Activated CD4-positive, alpha-beta memory T cell treated with anti-CD3 and anti-CD28 coated beads for 36 hours (primary cell): ENCODE measurements around the gene WDHD1. TPM values are rescaled to one million over a fixed set of nuclear protein-coding genes. Genes with fewer than 3 reads are reported as not detected.

Source experiments
- CTCF ChIA-PET: fragments of 350-600 bp; sonication (Branson Sonifier 250); formaldehyde crosslinking; loops from one replicate; lab custom pipeline; 2021; ENCODE audit warnings: antibody characterized with exemption, inconsistent platforms; lab: Charles Lee
- POLR2A ChIA-PET: fragments of 350-600 bp; sonication (Branson Sonifier 250); formaldehyde crosslinking; loops from one replicate; lab custom pipeline; 2021; ENCODE audit warnings: antibody characterized with exemption; lab: Charles Lee
- DNase-seq: peaks from one replicate; pipeline ENCODE4 v3.0.0-alpha.2; 2020
- H3K27ac Mint-ChIP-seq: one replicate; pipeline ENCODE4 v1.8.0; 2021; ENCODE audit warnings: mixed read lengths
- H3K27me3 Mint-ChIP-seq: one replicate; pipeline ENCODE4 v1.8.0; 2021; ENCODE audit warnings: mixed read lengths
- H3K36me3 Mint-ChIP-seq: one replicate; pipeline ENCODE4 v1.8.0; 2021; ENCODE audit warnings: mixed read lengths
- H3K4me1 Mint-ChIP-seq: one replicate; pipeline ENCODE4 v1.8.0; 2021; ENCODE audit warnings: low read depth, mixed read lengths
- H3K4me3 Mint-ChIP-seq: one replicate; pipeline ENCODE4 v1.8.0; 2021; ENCODE audit warnings: mild to moderate bottlenecking, mixed read lengths
- H3K9me3 Mint-ChIP-seq: one replicate; pipeline ENCODE4 v1.8.0; 2021; ENCODE audit warnings: mixed read lengths
- intact Hi-C: fragments of 100-400 bp; cut with micrococcal nuclease; formaldehyde crosslinking; loops from one replicate; pipeline ENCODE4 v1.15.1; 2023
- total RNA-seq, 2 experiments: library from RNA; stranded (reverse); gene quantifications; one replicate each; pipeline ENCODE4 v1.2.3, GENCODE V29; 2021

WDHD1 gene
- total RNA-seq, 2 experiments from 2014 or later: 62.4 to 63.2 TPM

DNA sequence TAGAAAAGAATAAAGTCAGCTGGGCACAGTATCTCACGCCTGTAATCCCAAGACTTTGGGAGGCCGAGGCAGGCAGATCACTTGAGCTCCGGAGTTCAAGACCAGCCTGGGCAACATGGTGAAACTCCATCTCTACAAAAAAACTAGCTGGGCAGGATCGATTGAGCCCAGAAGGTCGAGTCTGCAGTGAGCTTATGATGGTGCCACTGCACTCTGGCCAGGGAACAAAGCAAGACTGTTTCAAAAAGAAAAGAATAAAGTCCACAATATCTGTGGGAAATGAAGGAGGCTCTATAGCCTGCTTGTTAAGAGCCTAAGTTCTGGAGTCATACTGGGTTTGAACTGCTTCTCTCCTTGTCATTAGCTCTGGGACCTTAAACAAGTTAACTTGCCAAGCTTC is 32.4 kb upstream of the WDHD1 start:
- CTCF ChIA-PET: interaction anchor here (1.2 to 2.0 kb wide), 3 partner anchors 8 to 30 kb away, joined by 4 to 8 read pairs (median 4); partner anchors contain the start of gene MAPK1IP1L
- intact Hi-C loops: no loop called here
- no peak for DNase-seq
- Mint-ChIP-seq H3K4me1 (peaks cover 36% of the 10 kb centered on the region), H3K27ac (no peak overlapping the region), H3K4me3 (no peak overlapping the region), H3K9me3 (no peaks in the 10 kb centered on the region), H3K36me3 (peaks cover 34% of the 10 kb centered on the region), H3K27me3 (no peaks in the 10 kb centered on the region)
- POLR2A ChIA-PET: interaction anchor here (0.5 to 0.8 kb wide), 3 partner anchors 9 to 39 kb away, joined by 3 to 5 read pairs (median 3); partner anchors contain the start of genes SOCS4 and WDHD1

DNA sequence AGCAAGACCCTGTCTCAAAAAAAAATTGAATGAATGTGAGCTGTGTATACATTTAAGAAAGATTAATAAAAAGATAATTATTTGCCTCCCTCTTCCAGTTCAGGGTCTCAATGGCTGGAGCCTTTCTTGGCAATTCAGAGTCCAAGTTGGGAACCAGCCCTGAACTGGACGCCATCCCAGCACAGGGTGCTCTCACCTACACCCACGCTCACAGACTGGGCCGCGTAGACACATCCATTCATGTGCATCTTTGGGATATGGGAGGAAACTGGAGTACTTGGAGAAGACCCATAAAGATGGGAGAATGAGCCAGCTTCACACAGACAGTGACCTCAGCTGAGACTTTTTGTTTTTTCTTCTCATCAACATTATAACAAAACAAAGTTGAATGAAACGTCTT is 31.0 kb upstream of the WDHD1 start:
- DNase-seq: no peak
- peaks cover 39% of the 10 kb centered on the region for H3K36me3 Mint-ChIP-seq
- H3K4me1 Mint-ChIP-seq: peaks cover 44% of the 10 kb centered on the region
- H3K27me3 Mint-ChIP-seq: no peaks in the 10 kb centered on the region
- no peak overlapping the region for H3K4me3 Mint-ChIP-seq
- intact Hi-C loops: no loop called here
- ChIA-PET CTCF (no interaction called here), POLR2A (interaction anchor here (0.6 kb wide), 1 partner anchor 53 kb away, joined by 3 read pairs; no protein-coding TSS in a partner anchor)
- no peak overlapping the region for H3K27ac Mint-ChIP-seq
- no peaks in the 10 kb centered on the region for H3K9me3 Mint-ChIP-seq

DNA sequence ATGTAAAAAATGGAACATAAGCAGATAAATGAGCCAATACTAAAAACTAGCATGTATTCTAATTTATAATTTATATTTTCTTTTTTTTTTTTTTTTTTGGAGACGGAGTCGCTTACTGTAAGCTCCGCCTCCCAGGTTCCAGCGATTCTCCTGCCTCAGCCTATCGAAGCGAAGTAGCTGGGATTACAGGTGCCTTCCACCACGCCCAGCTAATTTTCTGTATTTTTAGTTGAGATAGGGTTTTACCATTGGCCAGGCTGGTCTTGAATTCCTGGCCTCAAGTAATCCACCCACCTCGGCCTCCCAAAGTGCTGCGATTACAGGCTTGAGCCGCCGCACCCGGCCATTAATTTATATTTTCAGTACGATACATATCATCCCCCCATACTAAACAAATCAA is 27.2 kb upstream of the WDHD1 start:
- H3K9me3 Mint-ChIP-seq: no peaks in the 10 kb centered on the region
- H3K4me1 Mint-ChIP-seq: peaks cover 42% of the 10 kb centered on the region
- DNase-seq: no peak
- H3K36me3 Mint-ChIP-seq: peaks cover 29% of the 10 kb centered on the region
- H3K4me3 Mint-ChIP-seq: no peak overlapping the region
- no peaks in the 10 kb centered on the region for H3K27me3 Mint-ChIP-seq
- intact Hi-C loops: loop anchor here (5.0 kb wide), 1 partner anchor 43 kb away; no protein-coding TSS in a partner anchor
- no peak overlapping the region for H3K27ac Mint-ChIP-seq
- CTCF ChIA-PET: interaction anchor here (3.8 kb wide), 1 partner anchor 17 kb away, joined by 21 read pairs; no protein-coding TSS in a partner anchor
- POLR2A ChIA-PET: interaction anchor here (0.6 to 1.3 kb wide), 2 partner anchors 9 to 10 kb away, joined by 3 read pairs; no protein-coding TSS in a partner anchor

DNA sequence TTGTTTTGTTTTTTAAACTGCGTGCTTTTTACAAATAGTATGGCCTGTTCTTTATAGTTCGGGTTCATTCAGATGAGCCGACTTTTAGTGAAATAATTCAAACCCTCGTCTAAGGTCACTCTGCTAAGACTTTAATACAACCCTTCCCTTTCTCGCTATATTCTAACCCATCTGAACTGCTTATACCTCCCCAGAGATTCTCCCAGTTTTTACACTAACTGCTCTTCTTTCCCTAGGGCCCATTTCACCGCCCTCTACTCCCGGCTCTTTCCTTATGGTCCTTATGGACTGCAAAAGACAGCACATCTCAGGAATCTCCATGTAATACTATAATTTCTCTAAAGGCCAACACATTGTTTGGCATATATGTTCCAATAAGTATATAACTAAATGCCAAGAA is 26.6 kb upstream of the WDHD1 start:
- POLR2A ChIA-PET: interaction anchor here (1.3 to 1.4 kb wide), 2 partner anchors 9 to 26 kb away, joined by 3 to 8 read pairs; partner anchors contain the start of genes SOCS4 and WDHD1
- Mint-ChIP-seq H3K9me3 (no peaks in the 10 kb centered on the region), H3K27ac (no peak overlapping the region), H3K4me1 (peaks cover 42% of the 10 kb centered on the region), H3K4me3 (peak overlapping the region; percentile 82), H3K36me3 (peaks cover 29% of the 10 kb centered on the region), H3K27me3 (no peaks in the 10 kb centered on the region)
- intact Hi-C loops: loop anchor here (5.0 kb wide), 1 partner anchor 44 kb away; no protein-coding TSS in a partner anchor
- CTCF ChIA-PET: interaction anchor here (3.4 to 3.8 kb wide), 2 partner anchors 18 to 26 kb away, joined by 21 to 44 read pairs; partner anchors contain the start of genes SOCS4 and WDHD1
- no peak for DNase-seq

DNA sequence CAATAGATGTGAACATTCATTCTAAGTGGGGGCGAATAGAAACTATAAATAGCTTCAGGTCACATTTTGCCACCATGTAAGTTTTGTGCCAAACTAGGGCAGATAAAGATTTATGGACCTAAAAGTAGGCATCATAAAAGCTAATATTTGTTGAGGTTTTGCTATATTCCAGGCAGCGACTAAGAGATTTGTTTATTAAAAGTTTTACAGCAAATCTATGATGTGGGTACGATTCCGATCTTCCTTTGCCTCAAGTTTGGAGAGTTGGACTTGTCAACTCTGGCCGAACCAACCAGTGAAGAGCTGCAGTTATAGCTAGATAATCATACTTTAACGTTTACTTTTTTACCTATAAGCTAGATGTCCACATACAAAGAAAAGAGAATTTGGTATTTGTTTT is 26.1 kb upstream of the WDHD1 start:
- Mint-ChIP-seq H3K27me3 (no peaks in the 10 kb centered on the region), H3K9me3 (no peaks in the 10 kb centered on the region), H3K36me3 (peaks cover 25% of the 10 kb centered on the region), H3K27ac (peak overlapping the region; percentile 94), H3K4me1 (peaks cover 38% of the 10 kb centered on the region), H3K4me3 (peak overlapping the region; percentile 82)
- intact Hi-C loops: loop anchor here (5.0 kb wide), 1 partner anchor 44 kb away; no protein-coding TSS in a partner anchor
- ChIA-PET POLR2A (interaction anchor here (0.9 to 2.7 kb wide), 4 partner anchors 10 to 321 kb away, joined by 3 to 9 read pairs (median 6); partner anchors contain the start of genes DLGAP5, SOCS4 and WDHD1), CTCF (interaction anchor here (1.8 to 3.8 kb wide), 4 partner anchors 15 to 108 kb away, joined by 5 to 44 read pairs (median 18); partner anchors contain the start of genes SOCS4 and WDHD1)
- DNase-seq: no peak

DNA sequence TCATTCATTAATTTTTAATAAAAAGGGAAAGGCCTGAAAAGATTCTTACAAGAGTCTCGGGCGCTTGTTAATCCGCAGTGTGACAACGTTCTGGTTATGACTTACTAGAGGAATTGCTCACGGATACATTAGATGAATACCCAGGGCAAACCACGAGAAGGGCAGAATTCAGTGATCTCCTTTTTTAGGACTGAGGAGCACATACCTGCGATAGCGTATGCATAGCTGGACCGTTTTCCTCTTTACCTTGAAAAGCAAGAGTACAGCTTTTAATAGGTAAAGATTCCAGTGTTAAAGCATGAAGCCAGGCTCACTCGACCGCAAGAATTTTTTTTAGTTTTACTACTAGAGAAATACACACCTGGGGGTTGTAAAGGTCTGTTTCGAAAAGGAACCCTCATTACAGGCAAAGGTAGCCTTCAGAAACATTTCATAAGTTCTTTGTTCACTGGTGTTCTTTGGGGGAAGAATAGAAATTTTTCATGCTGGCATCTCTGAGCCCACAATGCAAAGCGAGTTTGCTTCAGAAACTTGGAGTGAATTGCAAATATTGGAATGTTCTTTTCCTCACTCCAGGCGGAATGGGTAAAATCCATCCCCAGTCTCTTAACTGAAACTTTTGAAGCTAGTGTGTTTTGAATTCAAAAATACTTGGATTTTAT is 25.5 kb upstream of the WDHD1 start:
- H3K27ac Mint-ChIP-seq: peak overlapping the region; percentile 94

DNA sequence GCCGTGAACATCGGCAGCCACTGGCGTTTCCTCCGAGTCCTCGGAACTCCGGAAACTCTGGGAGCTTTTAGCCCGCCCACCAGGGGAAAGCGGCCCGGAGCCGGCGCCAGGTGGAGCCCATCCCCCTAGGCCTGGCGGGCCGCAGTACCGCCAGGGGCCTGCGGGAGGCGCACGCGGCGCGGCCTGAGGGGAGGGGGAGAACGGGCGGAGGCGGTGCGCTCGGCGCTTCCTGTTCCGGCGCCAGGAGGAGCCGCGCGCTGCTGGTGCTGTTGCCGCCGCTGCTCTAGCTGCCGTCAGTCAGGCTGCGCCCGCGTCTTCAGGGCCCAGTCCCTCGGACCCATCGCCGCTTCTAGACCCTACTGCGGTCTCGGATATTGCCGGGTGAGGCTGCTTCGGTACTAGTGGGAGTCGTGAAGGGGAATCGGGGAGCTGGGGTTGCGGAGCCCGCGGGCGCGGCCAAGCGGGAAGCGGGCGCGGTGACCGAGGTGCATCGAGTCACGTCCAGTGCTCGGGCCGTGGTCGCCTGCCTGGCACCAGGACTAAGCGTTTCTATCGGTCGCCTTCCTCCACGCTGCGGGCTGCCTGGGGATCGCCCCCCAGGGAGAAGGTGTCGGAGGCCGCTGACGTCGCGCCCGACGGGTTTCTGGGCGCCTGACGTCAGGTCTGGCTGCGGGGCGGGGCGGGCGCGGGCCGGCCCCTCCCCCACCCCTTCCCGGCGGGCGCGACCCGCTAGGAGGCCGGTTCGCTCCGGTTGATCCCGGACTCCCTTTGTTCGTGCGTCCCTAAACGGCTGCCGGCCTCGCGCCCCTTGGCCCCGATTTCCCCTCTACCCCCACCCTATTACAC is 24.7 kb upstream of the WDHD1 start, which contains the start of gene MAPK1IP1L:
Gene MAPK1IP1L, plus strand, starts transcription at position 225 of the 846 bp plus-strand sequence. CDS start 10,037 bp downstream, outside the sequence.
- POLR2A ChIA-PET: interaction anchor here (0.7 to 2.7 kb wide), 24 partner anchors 8 to 530 kb away, joined by 3 to 48 read pairs (median 4); partner anchors contain the start of genes DLGAP5, SOCS4 and WDHD1
- Mint-ChIP-seq H3K36me3 (peaks cover 23% of the 10 kb centered on the region), H3K27me3 (no peaks in the 10 kb centered on the region), H3K4me1 (peaks cover 36% of the 10 kb centered on the region), H3K4me3 (peak within 1 kb of the TSS; percentile 82), H3K9me3 (no peaks in the 10 kb centered on the region), H3K27ac (peak within 1 kb of the TSS; percentile 94)
- CTCF ChIA-PET: interaction anchor here (0.6 to 3.8 kb wide), 39 partner anchors 8 to 542 kb away, joined by 3 to 44 read pairs (median 5); partner anchors contain the start of genes CGRRF1, SOCS4 and WDHD1
- intact Hi-C loops: loop anchor here (1.0 to 5.0 kb wide), 3 partner anchors 21 to 46 kb away; partner anchors contain the start of genes SOCS4 and WDHD1
- peak; percentile 94 for DNase-seq

More for the DNA sequence above, 25.5 kb upstream of the WDHD1 start:
- Mint-ChIP-seq H3K36me3 (peaks cover 23% of the 10 kb centered on the region), H3K4me1 (peaks cover 37% of the 10 kb centered on the region), H3K27me3 (no peaks in the 10 kb centered on the region), H3K4me3 (peak overlapping the region; percentile 82), H3K9me3 (no peaks in the 10 kb centered on the region)
- intact Hi-C loops: loop anchor here (5.0 kb wide), 1 partner anchor 45 kb away; no protein-coding TSS in a partner anchor
- DNase-seq: no peak
- ChIA-PET POLR2A (interaction anchor here (0.8 to 2.7 kb wide), 17 partner anchors 9 to 529 kb away, joined by 3 to 48 read pairs (median 5); partner anchors contain the start of genes DLGAP5, SOCS4 and WDHD1), CTCF (interaction anchor here (1.4 to 3.8 kb wide), 14 partner anchors 7 to 109 kb away, joined by 4 to 44 read pairs (median 6); partner anchors contain the start of genes SOCS4 and WDHD1)

DNA sequence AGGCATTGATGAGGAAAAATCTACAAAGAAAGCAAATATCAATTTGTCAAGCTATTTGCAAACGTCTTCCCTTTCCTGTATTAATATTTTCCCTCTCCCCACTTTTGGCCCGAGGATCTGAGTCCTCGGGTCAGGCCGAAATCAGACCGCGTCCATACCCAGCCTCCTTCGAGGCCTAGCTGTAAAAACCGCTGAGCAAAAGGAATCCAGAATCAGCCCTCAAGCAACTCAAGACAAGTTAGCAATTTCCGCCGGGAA is 24.2 kb upstream of the WDHD1 start:
- H3K9me3 Mint-ChIP-seq: no peaks in the 10 kb centered on the region
- DNase-seq: no peak
- peak overlapping the region; percentile 94 for H3K27ac Mint-ChIP-seq
- peak overlapping the region; percentile 82 for H3K4me3 Mint-ChIP-seq
- intact Hi-C loops: loop anchor here (1.0 to 5.0 kb wide), 3 partner anchors 21 to 46 kb away; partner anchors contain the start of genes SOCS4 and WDHD1
- H3K4me1 Mint-ChIP-seq: peaks cover 36% of the 10 kb centered on the region
- ChIA-PET CTCF (interaction anchor here (0.6 to 3.8 kb wide), 39 partner anchors 9 to 542 kb away, joined by 3 to 44 read pairs (median 5); partner anchors contain the start of genes CGRRF1, SOCS4 and WDHD1), POLR2A (interaction anchor here (0.7 to 2.7 kb wide), 20 partner anchors 8 to 530 kb away, joined by 3 to 48 read pairs (median 5); partner anchors contain the start of genes DLGAP5, SOCS4 and WDHD1)
- peaks cover 23% of the 10 kb centered on the region for H3K36me3 Mint-ChIP-seq
- H3K27me3 Mint-ChIP-seq: no peaks in the 10 kb centered on the region

DNA sequence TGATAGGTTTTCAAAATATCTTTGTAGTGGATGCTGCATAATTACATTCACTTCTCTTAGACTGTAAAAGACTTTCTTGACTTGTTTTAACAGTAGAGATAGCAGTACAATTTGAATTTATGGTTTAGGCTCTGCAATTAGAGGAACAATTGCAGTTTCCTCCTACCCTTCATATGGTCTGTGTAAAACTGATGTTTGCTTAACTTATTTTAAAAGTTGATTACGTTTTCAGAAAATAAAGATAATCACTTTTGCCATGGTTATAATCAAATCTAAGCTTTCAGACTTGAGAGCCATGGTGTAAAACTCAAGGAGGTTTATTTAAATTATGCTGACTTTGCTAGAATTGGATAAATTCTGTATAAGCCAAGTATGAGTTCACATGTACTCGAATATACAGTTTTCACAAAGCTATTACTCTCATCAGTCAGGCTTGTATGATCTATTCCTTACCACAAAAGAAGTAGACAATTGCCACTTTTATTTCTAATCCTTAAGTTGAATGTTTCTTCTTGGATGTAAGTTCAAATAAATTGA is 22.1 kb upstream of the WDHD1 start:
- POLR2A ChIA-PET: no interaction called here
- Mint-ChIP-seq H3K27me3 (no peaks in the 10 kb centered on the region), H3K36me3 (peaks cover 17% of the 10 kb centered on the region), H3K4me3 (no peak overlapping the region), H3K9me3 (no peaks in the 10 kb centered on the region), H3K4me1 (peaks cover 28% of the 10 kb centered on the region), H3K27ac (no peak overlapping the region)
- intact Hi-C loops: no loop called here
- no peak for DNase-seq
- CTCF ChIA-PET: no interaction called here

DNA sequence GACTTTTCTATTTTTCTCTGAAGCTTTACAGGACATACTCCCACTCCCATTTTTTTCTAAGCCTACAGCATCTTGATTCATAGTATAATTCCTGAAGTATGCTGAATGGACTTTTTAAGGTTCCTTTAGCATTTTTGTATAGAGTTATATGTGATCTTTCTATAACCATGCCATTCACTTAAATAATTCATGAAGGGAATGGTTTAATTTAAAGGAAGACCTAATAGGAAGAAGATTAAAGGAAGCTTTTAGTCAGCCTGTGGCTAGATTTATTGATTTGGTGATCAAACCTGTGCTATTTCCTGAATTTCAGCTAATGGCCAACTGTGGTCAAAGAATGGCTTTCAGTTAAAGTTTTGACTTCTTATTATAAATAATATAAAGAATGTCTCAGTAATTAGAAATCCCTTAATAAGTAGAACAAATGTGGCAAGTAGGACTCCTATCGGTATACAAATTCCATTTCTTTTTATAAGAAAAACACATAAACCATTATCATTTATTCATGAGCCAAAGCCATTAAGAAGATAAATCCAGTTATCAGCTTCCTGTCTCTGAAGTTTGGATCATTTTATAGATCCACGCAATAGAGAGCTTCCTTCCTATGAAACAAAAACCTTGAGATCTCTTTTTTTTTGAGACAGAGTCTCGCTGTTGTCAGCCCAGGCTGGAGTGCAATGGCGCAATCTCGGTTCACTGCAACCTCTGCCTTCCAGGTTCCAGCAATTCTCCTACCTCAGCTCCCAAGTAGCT is 20.6 kb upstream of the WDHD1 start:
- no peaks in the 10 kb centered on the region for H3K9me3 Mint-ChIP-seq
- ChIA-PET CTCF (interaction anchor here (1.0 kb wide), 1 partner anchor 21 kb away, joined by 6 read pairs; the partner anchor contains the start of genes SOCS4 and WDHD1), POLR2A (interaction anchor here (1.2 kb wide), 1 partner anchor 20 kb away, joined by 3 read pairs; the partner anchor contains the start of genes SOCS4 and WDHD1)
- no peak overlapping the region for H3K27ac Mint-ChIP-seq
- no peak overlapping the region for H3K4me3 Mint-ChIP-seq
- no peaks in the 10 kb centered on the region for H3K27me3 Mint-ChIP-seq
- H3K4me1 Mint-ChIP-seq: peaks cover 14% of the 10 kb centered on the region
- no peak for DNase-seq
- peaks cover 18% of the 10 kb centered on the region for H3K36me3 Mint-ChIP-seq
- intact Hi-C loops: no loop called here
